Measurements from ENCODE around the gene AP2A2. TPM values are rescaled to one million over a fixed set of nuclear protein-coding genes. Genes with fewer than 3 reads are reported as not detected.
"Not testable (repeated sequence)": the region's sequence is repeated elsewhere in the genome, so short reads cannot be mapped to it uniquely, and the experiment has no call there.

Gene AP2A2
- total RNA-seq, 1 donor from 2014 or later = 26.3 TPM

- DNase-seq (ENCODE audit: low read depth, low spot score) = no peak
Measured at GRCh38 chr11:953512-953911, 27.8 kb downstream of the AP2A2 start.

- no peak for DNase-seq (ENCODE audit: low read depth, low spot score)
Measured at GRCh38 chr11:954392-955153, 28.9 kb downstream of the AP2A2 start.

- DNase-seq (ENCODE audit: low read depth, low spot score) = no peak
Measured at GRCh38 chr11:955154-956063, 29.7 kb downstream of the AP2A2 start.

GRCh38 chr11:957212-957920 lies 31.7 kb downstream of the AP2A2 start:
- no peak for DNase-seq (ENCODE audit: low read depth, low spot score)

- no peak for DNase-seq (ENCODE audit: low read depth, low spot score)
Measured at GRCh38 chr11:958101-958500, 32.4 kb downstream of the AP2A2 start.

- no peak for DNase-seq (ENCODE audit: low read depth, low spot score)
Measured at GRCh38 chr11:959027-959426, 33.4 kb downstream of the AP2A2 start.

GRCh38 chr11:959608-960007 lies 33.9 kb downstream of the AP2A2 start:
- no peak for DNase-seq (ENCODE audit: low read depth, low spot score)

- not testable (repeated sequence) for DNase-seq (ENCODE audit: low read depth, low spot score)
Measured at GRCh38 chr11:961310-961920, 35.7 kb downstream of the AP2A2 start.

- no peak for DNase-seq (ENCODE audit: low read depth, low spot score)
Measured at GRCh38 chr11:961921-962320, 36.3 kb downstream of the AP2A2 start.

GRCh38 chr11:962688-963087 lies 37.0 kb downstream of the AP2A2 start:
- DNase-seq (ENCODE audit: low read depth, low spot score) = no peak

- DNase-seq (ENCODE audit: low read depth, low spot score) = no peak
Measured at GRCh38 chr11:963852-964251, 38.2 kb downstream of the AP2A2 start.

GRCh38 chr11:965206-965775 lies 39.6 kb downstream of the AP2A2 start:
- no peak for DNase-seq (ENCODE audit: low read depth, low spot score)

- no peak for DNase-seq (ENCODE audit: low read depth, low spot score)
Measured at GRCh38 chr11:967995-968751, 42.5 kb downstream of the AP2A2 start.

- DNase-seq (ENCODE audit: low read depth, low spot score) = no peak
Measured at GRCh38 chr11:968822-969221, 43.2 kb downstream of the AP2A2 start.

GRCh38 chr11:969651-970205 lies 44.1 kb downstream of the AP2A2 start:
- no peak for DNase-seq (ENCODE audit: low read depth, low spot score)

GRCh38 chr11:970319-970871 lies 44.7 kb downstream of the AP2A2 start:
- no peak for DNase-seq (ENCODE audit: low read depth, low spot score)

GRCh38 chr11:971092-971690 lies 45.5 kb downstream of the AP2A2 start:
- no peak for DNase-seq (ENCODE audit: low read depth, low spot score)

- no peak for DNase-seq (ENCODE audit: low read depth, low spot score)
Measured at GRCh38 chr11:971731-972365, 46.2 kb downstream of the AP2A2 start.
